Measurements from ENCODE around the gene API5.

Gene API5

GRCh38 chr11:43282607-43283440 lies 29.0 kb upstream of the API5 start:
- TF ChIP-seq, protein P1, sequence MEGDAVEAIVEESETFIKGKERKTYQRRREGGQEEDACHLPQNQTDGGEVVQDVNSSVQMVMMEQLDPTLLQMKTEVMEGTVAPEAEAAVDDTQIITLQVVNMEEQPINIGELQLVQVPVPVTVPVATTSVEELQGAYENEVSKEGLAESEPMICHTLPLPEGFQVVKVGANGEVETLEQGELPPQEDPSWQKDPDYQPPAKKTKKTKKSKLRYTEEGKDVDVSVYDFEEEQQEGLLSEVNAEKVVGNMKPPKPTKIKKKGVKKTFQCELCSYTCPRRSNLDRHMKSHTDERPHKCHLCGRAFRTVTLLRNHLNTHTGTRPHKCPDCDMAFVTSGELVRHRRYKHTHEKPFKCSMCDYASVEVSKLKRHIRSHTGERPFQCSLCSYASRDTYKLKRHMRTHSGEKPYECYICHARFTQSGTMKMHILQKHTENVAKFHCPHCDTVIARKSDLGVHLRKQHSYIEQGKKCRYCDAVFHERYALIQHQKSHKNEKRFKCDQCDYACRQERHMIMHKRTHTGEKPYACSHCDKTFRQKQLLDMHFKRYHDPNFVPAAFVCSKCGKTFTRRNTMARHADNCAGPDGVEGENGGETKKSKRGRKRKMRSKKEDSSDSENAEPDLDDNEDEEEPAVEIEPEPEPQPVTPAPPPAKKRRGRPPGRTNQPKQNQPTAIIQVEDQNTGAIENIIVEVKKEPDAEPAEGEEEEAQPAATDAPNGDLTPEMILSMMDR (IDR thresholded peaks at IDR 0.05; ENCODE audit: borderline replicate concordance, control extremely low read depth, extremely low read depth, insufficient read depth, missing control alignments), result peak; percentile 81
- in situ Hi-C loops (cut with MboI; ENCODE audit: low sequenced_read_pairs, unreplicated experiment), result loop anchor here (25.0 kb wide), 2 partner anchors 521 to 1821 kb away; partner anchors contain the start of gene LRRC4C
- peak; percentile 61 for DNase-seq (ENCODE audit: low spot score)

DNA sequence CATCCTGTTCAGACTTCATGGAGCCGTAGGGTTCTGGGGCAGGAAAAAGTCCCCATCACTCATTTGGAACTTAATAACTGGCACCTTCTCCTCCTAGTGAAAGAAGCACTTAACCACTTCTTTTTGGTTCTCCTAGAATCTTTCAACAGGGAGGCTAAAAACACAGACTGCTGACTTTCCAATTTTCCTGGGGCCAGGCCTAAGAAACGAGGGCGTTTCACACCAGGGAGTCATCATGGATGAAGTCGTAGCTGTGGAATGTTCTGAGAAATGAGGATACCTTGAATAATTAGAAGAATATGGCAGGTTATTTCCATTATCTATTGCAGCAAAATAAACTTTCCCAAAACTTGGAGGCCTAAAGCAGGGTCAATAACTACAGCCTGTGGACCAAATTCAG lies 26.0 kb upstream of the API5 start:
- in situ Hi-C loops (cut with MboI; ENCODE audit: low sequenced_read_pairs, unreplicated experiment), result loop anchor here (25.0 kb wide), 2 partner anchors 524 to 1824 kb away; partner anchors contain the start of gene LRRC4C
- TF ChIP-seq, protein P1 (IDR thresholded peaks at IDR 0.05; ENCODE audit: borderline replicate concordance, control extremely low read depth, extremely low read depth, insufficient read depth, missing control alignments), result no peak
- DNase-seq (ENCODE audit: low spot score), result no peak

DNA sequence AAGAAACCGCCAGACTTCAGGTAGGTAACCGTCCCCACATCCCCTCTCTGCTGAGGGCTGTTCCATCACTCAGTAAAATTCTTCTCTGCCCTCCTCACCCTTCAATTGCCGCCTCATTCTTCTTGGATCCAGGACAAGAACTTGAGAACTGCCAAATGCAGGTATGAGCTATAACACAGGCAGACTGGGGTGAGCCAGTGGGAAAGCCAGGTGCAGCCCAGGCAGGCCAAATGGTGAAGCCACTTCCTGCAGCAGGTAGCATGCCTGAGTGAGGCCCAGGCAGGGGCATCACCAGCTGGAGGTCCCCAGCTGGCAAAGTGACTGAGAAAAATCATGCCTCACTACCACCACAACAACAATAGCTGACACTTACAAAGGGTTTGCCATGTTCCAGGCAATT lies 22.4 kb upstream of the API5 start:
- in situ Hi-C loops (cut with MboI; ENCODE audit: low sequenced_read_pairs, unreplicated experiment), result loop anchor here (25.0 kb wide), 2 partner anchors 527 to 1827 kb away; partner anchors contain the start of gene LRRC4C

GRCh38 chr11:43298397-43298796 lies 13.4 kb upstream of the API5 start:
- in situ Hi-C loops (cut with MboI; ENCODE audit: low sequenced_read_pairs, unreplicated experiment), result loop anchor here (25.0 kb wide), 2 partner anchors 536 to 1836 kb away; partner anchors contain the start of gene LRRC4C
- no peak for DNase-seq (ENCODE audit: low spot score)
- TF ChIP-seq, protein P1 (IDR thresholded peaks at IDR 0.05; ENCODE audit: borderline replicate concordance, control extremely low read depth, extremely low read depth, insufficient read depth, missing control alignments), result no peak

More for the DNA sequence above, 22.4 kb upstream of the API5 start:
- TF ChIP-seq, protein P1 (IDR thresholded peaks at IDR 0.05; ENCODE audit: borderline replicate concordance, control extremely low read depth, extremely low read depth, insufficient read depth, missing control alignments), result no peak
- DNase-seq (ENCODE audit: low spot score), result no peak

- in situ Hi-C loops (cut with MboI; ENCODE audit: low sequenced_read_pairs, unreplicated experiment), result no loop called here
- DNase-seq (ENCODE audit: low spot score), result no peak
- TF ChIP-seq, protein P1 (IDR thresholded peaks at IDR 0.05; ENCODE audit: borderline replicate concordance, control extremely low read depth, extremely low read depth, insufficient read depth, missing control alignments), result no peak
Observed at GRCh38 chr11:43315966-43316365, 4.2 kb downstream of the API5 start.

GRCh38 chr11:43316451-43316850 lies 4.7 kb downstream of the API5 start:
- TF ChIP-seq, protein P1 (IDR thresholded peaks at IDR 0.05; ENCODE audit: borderline replicate concordance, control extremely low read depth, extremely low read depth, insufficient read depth, missing control alignments), result no peak
- in situ Hi-C loops (cut with MboI; ENCODE audit: low sequenced_read_pairs, unreplicated experiment), result no loop called here
- no peak for DNase-seq (ENCODE audit: low spot score)

Measured in GM13976 (cell line).